AG08395 (cell line): ENCODE data around the gene JMJD1C.
A peak's percentile ranks its signal among the peaks of the same experiment; 100 is the strongest.

ENCODE experiments used
- DNase-seq: peaks from one replicate; pipeline ENCODE4 v3.0.0; 2012; ENCODE audit warnings: mixed read lengths, low spot score

The JMJD1C gene

GRCh38 chr10:63438506-63439498 lies 27.0 kb downstream of the JMJD1C start:
- no peak for DNase-seq

- no peak for DNase-seq
Measured at GRCh38 chr10:63437116-63437949, 28.4 kb downstream of the JMJD1C start.

- no peak for DNase-seq
Measured at GRCh38 chr10:63436225-63436624, 29.6 kb downstream of the JMJD1C start.

- DNase-seq, result no peak
Measured at GRCh38 chr10:63434866-63435854, 30.6 kb downstream of the JMJD1C start.

- DNase-seq, result no peak
Measured at GRCh38 chr10:63431962-63432797, 33.6 kb downstream of the JMJD1C start.

GRCh38 chr10:63430999-63431356 lies 34.8 kb downstream of the JMJD1C start:
- no peak for DNase-seq

GRCh38 chr10:63430091-63430998 lies 35.4 kb downstream of the JMJD1C start:
- peak; percentile 55 for DNase-seq

- DNase-seq, result peak; percentile 70
Measured at GRCh38 chr10:63429281-63429680, 36.5 kb downstream of the JMJD1C start.

GRCh38 chr10:63427013-63427412 lies 38.8 kb downstream of the JMJD1C start:
- no peak for DNase-seq

- DNase-seq, result no peak
Measured at GRCh38 chr10:63425512-63425911, 40.3 kb downstream of the JMJD1C start.

- no peak for DNase-seq
Measured at GRCh38 chr10:63424576-63424975, 41.2 kb downstream of the JMJD1C start.

- DNase-seq, result no peak
Measured at GRCh38 chr10:63423494-63423893, 42.3 kb downstream of the JMJD1C start.

GRCh38 chr10:63421591-63421990 lies 44.2 kb downstream of the JMJD1C start:
- DNase-seq, result no peak

- DNase-seq, result no peak
Measured at GRCh38 chr10:63416376-63416775, 49.4 kb downstream of the JMJD1C start.

- no peak for DNase-seq
Measured at GRCh38 chr10:63415640-63416244, 50.0 kb downstream of the JMJD1C start.

GRCh38 chr10:63414481-63415260 lies 51.1 kb downstream of the JMJD1C start:
- DNase-seq, result no peak

GRCh38 chr10:63413429-63413828 lies 52.3 kb downstream of the JMJD1C start:
- DNase-seq, result no peak

- no peak for DNase-seq
Measured at GRCh38 chr10:63412304-63412703, 53.5 kb downstream of the JMJD1C start.
